ENCODE data around the gene DIDO1.

DNA sequence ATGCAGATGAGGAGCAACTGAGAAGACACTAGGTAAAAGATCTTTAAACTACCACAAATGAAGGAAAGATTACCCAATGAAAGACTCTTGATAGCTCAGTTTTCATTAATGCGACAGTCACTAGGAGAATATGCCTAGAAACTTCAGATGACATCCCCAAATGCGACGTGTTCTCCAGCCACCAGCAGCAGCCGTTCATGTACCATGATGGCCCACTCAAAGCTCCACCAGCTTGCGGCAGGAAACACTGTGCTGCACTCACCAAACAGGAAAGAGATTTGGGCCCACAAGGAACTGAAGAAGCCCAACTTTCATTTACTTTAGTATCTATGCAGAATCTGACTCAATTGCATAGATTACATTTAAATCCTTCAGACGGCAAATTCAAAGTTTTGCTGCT is 7.5 kb downstream of the DIDO1 start:
- TF ChIP-seq GABPA (IDR thresholded peaks at IDR 0.05; ENCODE audit: low read depth, low read length) = no peak
- no peak for TF ChIP-seq GABPA (CRISPR knock-in tag; IDR thresholded peaks at IDR 0.05; ENCODE audit: low read depth)
- TF ChIP-seq MXD4 (CRISPR knock-in tag; IDR thresholded peaks at IDR 0.05) = no peak
- TF ChIP-seq, protein P1, sequence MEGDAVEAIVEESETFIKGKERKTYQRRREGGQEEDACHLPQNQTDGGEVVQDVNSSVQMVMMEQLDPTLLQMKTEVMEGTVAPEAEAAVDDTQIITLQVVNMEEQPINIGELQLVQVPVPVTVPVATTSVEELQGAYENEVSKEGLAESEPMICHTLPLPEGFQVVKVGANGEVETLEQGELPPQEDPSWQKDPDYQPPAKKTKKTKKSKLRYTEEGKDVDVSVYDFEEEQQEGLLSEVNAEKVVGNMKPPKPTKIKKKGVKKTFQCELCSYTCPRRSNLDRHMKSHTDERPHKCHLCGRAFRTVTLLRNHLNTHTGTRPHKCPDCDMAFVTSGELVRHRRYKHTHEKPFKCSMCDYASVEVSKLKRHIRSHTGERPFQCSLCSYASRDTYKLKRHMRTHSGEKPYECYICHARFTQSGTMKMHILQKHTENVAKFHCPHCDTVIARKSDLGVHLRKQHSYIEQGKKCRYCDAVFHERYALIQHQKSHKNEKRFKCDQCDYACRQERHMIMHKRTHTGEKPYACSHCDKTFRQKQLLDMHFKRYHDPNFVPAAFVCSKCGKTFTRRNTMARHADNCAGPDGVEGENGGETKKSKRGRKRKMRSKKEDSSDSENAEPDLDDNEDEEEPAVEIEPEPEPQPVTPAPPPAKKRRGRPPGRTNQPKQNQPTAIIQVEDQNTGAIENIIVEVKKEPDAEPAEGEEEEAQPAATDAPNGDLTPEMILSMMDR (CRISPR knock-in tag; IDR thresholded peaks at IDR 0.05) = no peak
- TF ChIP-seq POLR2AphosphoS5 (IDR thresholded peaks at IDR 0.05; ENCODE audit: low read depth, low read length) = no peak
- TF ChIP-seq EHMT2 (IDR thresholded peaks at IDR 0.05; ENCODE audit: borderline replicate concordance, low read depth, low read length) = no peak
- TF ChIP-seq NCOA2 (CRISPR knock-in tag; IDR thresholded peaks at IDR 0.05) = no peak
- TF ChIP-seq EP300 (IDR thresholded peaks at IDR 0.05; ENCODE audit: low read depth in 2 of 2, low read length in 2 of 2) = no peak
- no peak for TF ChIP-seq EP300 (CRISPR knock-in tag; IDR thresholded peaks at IDR 0.05; ENCODE audit: borderline replicate concordance)
- TF ChIP-seq CREM (IDR thresholded peaks at IDR 0.05) = no peak
- no peak for TF ChIP-seq CREM (CRISPR knock-in tag; IDR thresholded peaks at IDR 0.05)
- no peak for TF ChIP-seq SP5 (CRISPR knock-in tag; IDR thresholded peaks at IDR 0.05; ENCODE audit: borderline replicate concordance, low read depth)

All from HepG2 (cell line).